WTC11 (cell line): ENCODE data around the gene SLC25A12.

Experiments
- GABPB1 ChIP-seq: sonication (generic); formaldehyde crosslinking; IDR thresholded peaks from 2 replicates; pipeline ENCODE4 v1.8.1; 2023; ENCODE audit warnings: mild to moderate bottlenecking, missing genetic modification reagents
- NFE2L1 ChIP-seq: sonication (generic); formaldehyde crosslinking; IDR thresholded peaks from 2 replicates; pipeline ENCODE4 v1.8.1; 2023; ENCODE audit warnings: missing genetic modification reagents
- NFYB ChIP-seq: sonication (generic); formaldehyde crosslinking; conservative IDR thresholded peaks from 2 replicates; pipeline ENCODE4 v1.8.0; 2022; ENCODE audit warnings: low read depth, missing genetic modification reagents
- NR3C1 ChIP-seq: sonication (generic); formaldehyde crosslinking; conservative IDR thresholded peaks from 2 replicates; pipeline ENCODE4 v1.8.1; 2023; ENCODE audit warnings: low read depth, mild to moderate bottlenecking, missing genetic modification reagents
- SP1 ChIP-seq: sonication (generic); formaldehyde crosslinking; conservative IDR thresholded peaks from 2 replicates; pipeline ENCODE4 v1.8.1; 2022; ENCODE audit warnings: missing genetic modification reagents
- TEAD4 ChIP-seq: sonication (generic); formaldehyde crosslinking; IDR thresholded peaks from 2 replicates; pipeline ENCODE4 v1.8.0; 2022; ENCODE audit warnings: mild to moderate bottlenecking, missing genetic modification reagents
- USF2 ChIP-seq: sonication (generic); formaldehyde crosslinking; IDR thresholded peaks from 2 replicates; pipeline ENCODE4 v1.8.1; 2023; ENCODE audit warnings: mild to moderate bottlenecking, missing genetic modification reagents, moderate library complexity
- ZNF138 ChIP-seq: sonication (generic); formaldehyde crosslinking; conservative IDR thresholded peaks from 2 replicates; pipeline ENCODE4 v1.8.1; 2022; ENCODE audit warnings: mild to moderate bottlenecking, moderate library complexity, missing genetic modification reagents
- TF ChIP-seq, protein P1 (sequence below): fragments of 200-600 bp; IDR thresholded peaks from 2 replicates; pipeline ENCODE4 v1.8.0; 2022; ENCODE audit warnings: antibody characterized with exemption

DNA sequence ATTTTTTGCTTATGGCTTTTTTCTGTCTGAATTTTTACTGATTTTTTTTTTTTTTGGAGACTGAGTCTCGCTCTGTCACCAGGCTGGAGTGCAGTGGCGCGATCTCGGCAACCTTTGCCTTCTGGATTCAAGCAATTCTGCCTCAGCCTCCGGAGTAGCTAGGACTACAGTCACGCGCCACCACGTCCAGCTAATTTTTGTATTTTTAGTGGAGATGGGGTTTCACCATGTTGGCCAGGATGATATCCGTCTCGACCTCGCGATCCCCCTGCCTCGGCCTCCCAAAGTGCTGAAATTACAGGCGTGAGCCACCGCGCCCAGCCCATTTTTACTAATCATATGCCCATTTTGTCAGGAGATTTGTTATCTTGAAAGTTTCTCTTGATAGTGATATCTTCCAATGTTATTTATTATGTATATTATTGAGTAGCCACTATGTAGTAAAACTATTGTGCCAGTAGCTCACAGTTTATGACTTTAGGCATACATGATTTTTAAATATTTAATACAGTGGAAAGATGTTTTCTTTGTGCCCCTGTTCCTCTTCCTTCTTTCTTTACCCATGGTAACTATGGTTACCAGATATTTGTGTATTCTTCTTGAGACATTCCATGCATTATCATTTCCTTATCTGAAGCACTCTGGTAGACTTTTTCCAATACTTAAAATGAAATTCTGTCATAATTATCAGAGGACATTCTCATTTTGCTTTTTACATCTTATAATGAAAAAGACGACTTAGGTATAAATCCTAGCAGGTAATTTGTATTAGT lies 30.3 kb upstream of the SLC25A12 start:
- TF ChIP-seq TEAD4 (CRISPR knock-in tag) (no peak), NR3C1 (no peak), SP1 (CRISPR knock-in tag) (no peak), ZNF138 (CRISPR knock-in tag) (no peak), USF2 (no peak), GABPB1 (CRISPR knock-in tag) (no peak), NFE2L1 (CRISPR knock-in tag) (no peak), NFYB (no peak)
- TF ChIP-seq, protein P1, sequence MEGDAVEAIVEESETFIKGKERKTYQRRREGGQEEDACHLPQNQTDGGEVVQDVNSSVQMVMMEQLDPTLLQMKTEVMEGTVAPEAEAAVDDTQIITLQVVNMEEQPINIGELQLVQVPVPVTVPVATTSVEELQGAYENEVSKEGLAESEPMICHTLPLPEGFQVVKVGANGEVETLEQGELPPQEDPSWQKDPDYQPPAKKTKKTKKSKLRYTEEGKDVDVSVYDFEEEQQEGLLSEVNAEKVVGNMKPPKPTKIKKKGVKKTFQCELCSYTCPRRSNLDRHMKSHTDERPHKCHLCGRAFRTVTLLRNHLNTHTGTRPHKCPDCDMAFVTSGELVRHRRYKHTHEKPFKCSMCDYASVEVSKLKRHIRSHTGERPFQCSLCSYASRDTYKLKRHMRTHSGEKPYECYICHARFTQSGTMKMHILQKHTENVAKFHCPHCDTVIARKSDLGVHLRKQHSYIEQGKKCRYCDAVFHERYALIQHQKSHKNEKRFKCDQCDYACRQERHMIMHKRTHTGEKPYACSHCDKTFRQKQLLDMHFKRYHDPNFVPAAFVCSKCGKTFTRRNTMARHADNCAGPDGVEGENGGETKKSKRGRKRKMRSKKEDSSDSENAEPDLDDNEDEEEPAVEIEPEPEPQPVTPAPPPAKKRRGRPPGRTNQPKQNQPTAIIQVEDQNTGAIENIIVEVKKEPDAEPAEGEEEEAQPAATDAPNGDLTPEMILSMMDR: no peak
